Endothelial cell (in vitro differentiated cells): ENCODE results near the gene CXCR5. TPM values are rescaled to one million over a fixed set of nuclear protein-coding genes. Genes with fewer than 3 reads are reported as not detected.

Source experiments
- DNase-seq: peaks from one replicate; pipeline ENCODE4 v3.0.0; 2021; ENCODE audit warnings: low spot score
- H3K27ac Mint-ChIP-seq: one replicate; pipeline ENCODE4 v1.8.0; 2021; ENCODE audit warnings: mixed read lengths, inconsistent platforms; ENCODE audit not compliant: unreplicated experiment
- H3K27me3 Mint-ChIP-seq: one replicate; pipeline ENCODE4 v1.8.0; 2021; ENCODE audit warnings: mild to moderate bottlenecking, moderate library complexity, mixed read lengths, inconsistent platforms; ENCODE audit not compliant: unreplicated experiment
- H3K36me3 Mint-ChIP-seq: one replicate; pipeline ENCODE4 v1.8.0; 2021; ENCODE audit warnings: mild to moderate bottlenecking, low read depth, mixed read lengths, inconsistent platforms; ENCODE audit not compliant: unreplicated experiment
- H3K4me1 Mint-ChIP-seq: one replicate; pipeline ENCODE4 v1.8.0; 2021; ENCODE audit warnings: mild to moderate bottlenecking, mixed read lengths, inconsistent platforms; ENCODE audit not compliant: unreplicated experiment
- H3K4me3 Mint-ChIP-seq: one replicate; pipeline ENCODE4 v1.8.0; 2021; ENCODE audit warnings: mild to moderate bottlenecking, mixed read lengths, inconsistent platforms; ENCODE audit not compliant: unreplicated experiment
- H3K9me3 Mint-ChIP-seq: one replicate; pipeline ENCODE4 v1.8.0; 2021; ENCODE audit warnings: mixed read lengths, inconsistent platforms; ENCODE audit not compliant: unreplicated experiment
- CTCF ChIP-seq: fragments of 200-600 bp; sonication (generic); IDR thresholded peaks from one replicate; pipeline ENCODE4 v1.5.0; 2021; ENCODE audit warnings: antibody characterized with exemption; ENCODE audit not compliant: unreplicated experiment
- total RNA-seq: library from RNA; stranded (reverse); fragmentation: NEBNext Ultra II Directional; extraction: Animal tissue kit (Norgen Biotek cat#: 25700); gene quantifications from one replicate; pipeline ENCODE4 v1.2.1, GENCODE V29; 2021; ENCODE audit not compliant: unreplicated experiment

The CXCR5 gene
- total RNA-seq, 1 donor from 2014 or later: not detected

- TF ChIP-seq CTCF: no peak
- Mint-ChIP-seq H3K27me3 (peaks cover 10% of the 10 kb centered on the region), H3K9me3 (no peaks in the 10 kb centered on the region), H3K4me1 (peaks cover 25% of the 10 kb centered on the region), H3K27ac (no peak overlapping the region), H3K4me3 (no peak overlapping the region), H3K36me3 (peaks cover 4% of the 10 kb centered on the region)
- no peak for DNase-seq
Measured at GRCh38 chr11:118896921-118897591, 13.4 kb downstream of the CXCR5 start.

- no peak for DNase-seq
- Mint-ChIP-seq H3K27me3 (peaks cover 10% of the 10 kb centered on the region), H3K9me3 (no peaks in the 10 kb centered on the region), H3K27ac (no peak overlapping the region), H3K4me3 (no peak overlapping the region), H3K36me3 (peaks cover 4% of the 10 kb centered on the region), H3K4me1 (peaks cover 25% of the 10 kb centered on the region)
- TF ChIP-seq CTCF: no peak
Measured at GRCh38 chr11:118897721-118898310, 14.1 kb downstream of the CXCR5 start.

- Mint-ChIP-seq H3K4me1 (peaks cover 25% of the 10 kb centered on the region), H3K27me3 (peaks cover 7% of the 10 kb centered on the region), H3K4me3 (no peak overlapping the region), H3K27ac (no peak overlapping the region), H3K9me3 (no peaks in the 10 kb centered on the region), H3K36me3 (peaks cover 4% of the 10 kb centered on the region)
- TF ChIP-seq CTCF: no peak
- no peak for DNase-seq
Measured at GRCh38 chr11:118898400-118899295, 15.0 kb downstream of the CXCR5 start.

- Mint-ChIP-seq H3K27me3 (peaks cover 6% of the 10 kb centered on the region), H3K27ac (no peak overlapping the region), H3K36me3 (peaks cover 4% of the 10 kb centered on the region), H3K4me3 (no peak overlapping the region), H3K9me3 (no peaks in the 10 kb centered on the region), H3K4me1 (peaks cover 25% of the 10 kb centered on the region)
- TF ChIP-seq CTCF: no peak
- no peak for DNase-seq
Measured at GRCh38 chr11:118899296-118899688, 15.6 kb downstream of the CXCR5 start.
